K562 (cell line): ENCODE results near the gene CENPX. TPM values are rescaled to one million over a fixed set of nuclear protein-coding genes. Genes with fewer than 3 reads are reported as not detected.

ENCODE experiments used
- ATAC-seq: fragments of 200-7000 bp; cut with Tn5 transposase; 3 replicates; pipeline ENCODE4 v1.9.1; 2020; ENCODE audit warnings: moderate library complexity
- BruUV-seq: library from RNA; stranded (reverse); fragments of 400-500 nt; replicated peaks from 2 replicates; lab custom pipeline; 2021; lab: Mats Ljungman, UMichigan
- CTCF ChIA-PET: fragments of 300-600 bp; formaldehyde crosslinking; extraction: SDS; loops from one replicate; lab custom pipeline; 2021; ENCODE audit warnings: low intra/inter-chr PET ratio; lab: Yijun Ruan, JAX
- POLR2A ChIA-PET: fragments of 300-600, 350-650 bp; sonication (Branson Sonifier 250); formaldehyde crosslinking; extraction: SDS; loops from one replicate; lab custom pipeline; 2021; ENCODE audit warnings: antibody characterized with exemption, inconsistent platforms; lab: Yijun Ruan, JAX
- DNase-seq, 4 experiments: peaks; one replicate each; pipeline versions ENCODE4 v3.0.0 to v3.0.0-alpha.2; 2011 to 2018; ENCODE audit warnings: low spot score in 3 of 4, mixed read lengths in 3 of 4; ENCODE audit errors: extremely low read depth in 1 of 4
- FAIRE-seq: peaks from 2 replicates; lab custom pipeline; 2011; peaks lifted over from hg19 to GRCh38; lab: Jason Lieb, UNC
- H2AFZ ChIP-seq: 2 replicates; pipeline ENCODE4 v1.6.0; 2011; ENCODE audit warnings: low read depth, low read length, control low read depth, inconsistent platforms
- H3K27ac ChIP-seq: fragments of 200-600 bp; 3 replicates; pipeline ENCODE4 v1.8.0; 2011; ENCODE audit warnings: low read depth, mild to moderate bottlenecking, control low read depth, inconsistent platforms, low read length, moderate library complexity, mixed read lengths; ENCODE audit errors: extremely low read depth
- H3K27me3 ChIP-seq, 2 experiments: fragments of 300-600 bp in 1 of 2; 2 replicates in 1 of 2; 3 replicates in 1 of 2; pipeline versions ENCODE4 v1.6.0 to v1.8.0; 2011; ENCODE audit warnings: inconsistent platforms in 2 of 2, low read length in 2 of 2, mild to moderate bottlenecking in 1 of 2, mixed read lengths in 1 of 2, moderate library complexity in 1 of 2; ENCODE audit not compliant: control insufficient read depth in 2 of 2, insufficient read depth in 2 of 2
- H3K36me3 ChIP-seq: fragments of 300-600 bp; 3 replicates; pipeline ENCODE4 v1.8.0; 2011; ENCODE audit warnings: mild to moderate bottlenecking, low read length, inconsistent platforms; ENCODE audit not compliant: control insufficient read depth, insufficient read depth
- H3K4me1 ChIP-seq, 2 experiments: fragments of 200-600 bp in 1 of 2; replicated peaks in 1 of 2; 2 replicates in 1 of 2; 3 replicates in 1 of 2; pipeline versions ENCODE4 v1.5.1 to v1.8.0; 2011; ENCODE audit warnings: inconsistent platforms in 2 of 2, low read length in 2 of 2, mild to moderate bottlenecking in 1 of 2, mixed read lengths in 1 of 2, moderate library complexity in 1 of 2; ENCODE audit not compliant: control insufficient read depth in 2 of 2, insufficient read depth in 2 of 2
- H3K4me2 ChIP-seq: 2 replicates; pipeline ENCODE4 v1.6.1; 2011; ENCODE audit warnings: low read length, control low read depth, inconsistent platforms, mixed read lengths; ENCODE audit not compliant: insufficient read depth
- H3K4me3 ChIP-seq: fragments of 200-600 bp; sonication (generic), shearing (Covaris generic); 2 replicates; pipeline ENCODE4 v1.5.1; 2016; ENCODE audit warnings: control low read depth, inconsistent platforms
- H3K79me2 ChIP-seq: fragments of 200-600 bp; 3 replicates; pipeline ENCODE4 v1.8.0; 2011; ENCODE audit warnings: low read length, inconsistent platforms; ENCODE audit not compliant: control insufficient read depth, insufficient read depth
- H3K9ac ChIP-seq, 2 experiments: 2 replicates each; pipeline versions ENCODE4 v1.6.0 to v1.6.1; 2011; ENCODE audit warnings: low read depth in 2 of 2, low read length in 2 of 2, control low read depth in 1 of 2, inconsistent platforms in 1 of 2, mild to moderate bottlenecking in 1 of 2, mixed read lengths in 1 of 2; ENCODE audit not compliant: insufficient read depth in 1 of 2
- H3K9me1 ChIP-seq: one replicate; pipeline ENCODE4 v1.6.0; 2011; ENCODE audit warnings: inconsistent platforms, mild to moderate bottlenecking, low read length, moderate library complexity; ENCODE audit not compliant: control insufficient read depth, insufficient read depth
- H3K9me3 ChIP-seq: replicated peaks from 2 replicates; pipeline ENCODE4 v1.5.1; 2011; ENCODE audit warnings: low read depth, low read length, inconsistent platforms; ENCODE audit not compliant: control insufficient read depth, insufficient read depth
- H4K20me1 ChIP-seq: replicated peaks from 2 replicates; pipeline ENCODE4 v1.6.1; 2011; ENCODE audit warnings: low read length, inconsistent platforms, mixed read lengths; ENCODE audit not compliant: control insufficient read depth, insufficient read depth
- DPF2 ChIP-seq: fragments of 450-650 bp; IDR thresholded peaks from 2 replicates; pipeline ENCODE4 v1.6.1; 2016
- HDAC8 ChIP-seq: fragments of 450-650 bp; IDR thresholded peaks from 2 replicates; pipeline ENCODE4 v1.6.1; 2016; ENCODE audit warnings: mild to moderate bottlenecking, missing genetic modification characterization, moderate library complexity, missing compliant biosample characterization
- POLR2G ChIP-seq: fragments of 200-400 bp; formaldehyde crosslinking; IDR thresholded peaks from 2 replicates; pipeline ENCODE4 v1.6.1; 2017; ENCODE audit warnings: low read depth, mild to moderate bottlenecking, antibody characterized with exemption, low read length, moderate library complexity
- RBM22 ChIP-seq: fragments of 200-400 bp; formaldehyde crosslinking; IDR thresholded peaks from 2 replicates; pipeline ENCODE4 v1.6.1; 2018; ENCODE audit warnings: low read length, low read depth; ENCODE audit not compliant: poor library complexity, severe bottlenecking
- WGBS: fragments of 100-300 bp; shearing (Covaris generic); methylation state at CpG from one replicate; pipeline ENCODE4 v1.1.6; 2016; ENCODE audit warnings: low coverage, mixed read lengths; ENCODE audit not compliant: insufficient coverage; ENCODE audit errors: missing lambda C conversion rate; 5-methylcytosine and 5-hydroxymethylcytosine counted together
- in situ Hi-C: fragments of 300-500 bp; cut with MboI; formaldehyde crosslinking; loops from 4 replicates; pipeline ENCODE4 v1.15.0; 2018; ENCODE audit warnings: inconsistent platforms, mixed read lengths
- intact Hi-C: fragments of 100-400 bp; cut with micrococcal nuclease; formaldehyde crosslinking; loops from 2 replicates; pipeline ENCODE4 v1.14.2; 2022
- polyA plus RNA-seq, 8 experiments: library from polyadenylated mRNA; depleted of rRNA in 4 of 8; stranded (reverse) in 5 of 8; unstranded in 3 of 8; fragments of >200 nt; fragmentation: Nextera tagmentation in 2 of 8; fragmentation: Illumina TruSeq in 1 of 8; extraction: Ambion mirVana in 2 of 8; extraction: Trizol in 1 of 8; gene quantifications; 2 replicates each; pipeline versions ENCODE4 v1.2.1 to v1.2.3, GENCODE V29; 2011 to 2014; ENCODE audit warnings: inconsistent platforms in 1 of 8, missing spikeins in 1 of 8
- total RNA-seq, 7 experiments: library from RNA; depleted of rRNA in 6 of 7; stranded (reverse); fragments of >200 nt in 6 of 7; fragmentation: Illumina TruSeq in 2 of 7; extraction: Trizol in 2 of 7; gene quantifications; 2 replicates each; pipeline versions ENCODE4 v1.2.1 to v1.2.3, GENCODE V29; 2011 to 2021; ENCODE audit warnings: low replicate concordance in 1 of 7

The CENPX gene
- total and polyA plus RNA-seq, 9 of the 15 experiments (the other 6 are each of a cell fraction or from before 2014, with no cell fraction given): 32.7 to 352 (median 127) TPM

GRCh38 chr17:82016061-82016874, 6.4 kb downstream of the CENPX start:
- Histone ChIP-seq H3K4me1 (peaks cover 11 to 96% of the 10 kb centered on the region in 2 experiments; a peak in 4 of 5 replicates), H3K27ac (no peak overlapping the region), H3K79me2 (peaks cover 13% of the 10 kb centered on the region), H3K4me2 (no peak overlapping the region), H3K36me3 (peaks cover 30% of the 10 kb centered on the region; the same call in 1 of the 3 replicates), H3K27me3 (no peaks in the 10 kb centered on the region), H3K4me3 (no peak overlapping the region), H2AFZ (no peak overlapping the region), H4K20me1 (peaks cover 14% of the 10 kb centered on the region), H3K9me3 (no peaks in the 10 kb centered on the region), H3K9ac (no peak overlapping the region), H3K9me1 (no peaks in the 10 kb centered on the region)
- WGBS: 85% methylated on average over 15 of the region's 28 CpGs
- ChIA-PET CTCF (no interaction called here), POLR2A (interaction anchor here (0.7 to 1.0 kb wide), 2 partner anchors 19 to 73 kb away, joined by 3 to 4 read pairs; no protein-coding TSS in a partner anchor)
- intact Hi-C loops (no loop called here), in situ Hi-C loops (no loop called here)
- TF ChIP-seq DPF2: no peak
- TF ChIP-seq POLR2G: peak; percentile 50
- TF ChIP-seq RBM22: peak; percentile 15
- no peak for TF ChIP-seq HDAC8 (tag)
- FAIRE-seq (no peak), ATAC-seq (no peak), DNase-seq (no peak)
- no TSS peak for BruUV-seq
